Kidney (tissue), 14 donors: Measurements from ENCODE around the gene CD48. TPM values are rescaled to one million over a fixed set of nuclear protein-coding genes. Genes with fewer than 3 reads are reported as not detected.

Experiments
- DNase-seq, 5 donors: peaks; one replicate each; pipeline ENCODE4 v3.0.0-alpha.2; 2013 to 2020
- FAIRE-seq: peaks from 2 replicates; lab custom pipeline; 2012; peaks lifted over from hg19 to GRCh38; lab: Jason Lieb, UNC
- H3K27ac ChIP-seq, 2 donors: one replicate each; pipeline ENCODE4 v1.7.0; 2013; ENCODE audit warnings: low read depth in 2 of 2, low read length in 2 of 2, inconsistent platforms in 1 of 2
- H3K27me3 ChIP-seq: one replicate; pipeline ENCODE4 v1.7.1; 2013; ENCODE audit warnings: low read length, inconsistent platforms; ENCODE audit not compliant: control insufficient read depth, insufficient read depth
- H3K36me3 ChIP-seq, 3 donors: one replicate each; pipeline versions ENCODE4 v1.7.0 to v1.7.1; 2013; ENCODE audit warnings: low read length in 3 of 3, control low read depth in 1 of 3, inconsistent platforms in 1 of 3; ENCODE audit not compliant: insufficient read depth in 3 of 3, control insufficient read depth in 2 of 3
- H3K4me1 ChIP-seq, 3 donors: one replicate each; pipeline versions ENCODE4 v1.7.0 to v1.7.1; 2013; ENCODE audit warnings: low read length in 3 of 3, inconsistent platforms in 1 of 3, low read depth in 1 of 3; ENCODE audit not compliant: control insufficient read depth in 2 of 3, insufficient read depth in 2 of 3
- H3K4me3 ChIP-seq, 3 donors: one replicate each; pipeline versions ENCODE4 v1.7.0 to v1.8.1; 2013; ENCODE audit warnings: low read length in 3 of 3, control low read depth in 1 of 3, inconsistent platforms in 1 of 3
- H3K9ac ChIP-seq, 3 donors: one replicate each; pipeline versions ENCODE4 v1.7.0 to v1.7.1; 2013; ENCODE audit warnings: low read length in 3 of 3, control low read depth in 1 of 3, inconsistent platforms in 1 of 3
- H3K9me3 ChIP-seq, 3 donors: one replicate each; pipeline versions ENCODE4 v1.7.0 to v1.7.1; 2013; ENCODE audit warnings: low read length in 3 of 3, control low read depth in 1 of 3, inconsistent platforms in 1 of 3; ENCODE audit not compliant: control insufficient read depth in 2 of 3, insufficient read depth in 1 of 3
- intact Hi-C: fragments of 100-400 bp; cut with DNase I; formaldehyde crosslinking; loops from one replicate; pipeline ENCODE4 v1.11.1; 2022
- polyA plus RNA-seq: library from polyadenylated mRNA; stranded (reverse); fragments of 350-450 nt; fragmentation: Illumina TruSeq; extraction: RNeasy Lipid Tissue Mini Kit (QIAGEN cat#74804); gene quantifications from one replicate; pipeline ENCODE4 v1.2.3, GENCODE V29; 2014; ENCODE audit warnings: low read depth, low replicate concordance; ENCODE audit not compliant: insufficient read depth
- total RNA-seq: library from RNA; stranded (reverse); fragmentation: NEBNext Ultra II Directional; extraction: Animal tissue kit (Norgen Biotek cat#: 25700); gene quantifications from one replicate; pipeline ENCODE4 v1.2.1, GENCODE V29; 2021
- TF ChIP-seq, protein P1 (sequence below): IDR thresholded peaks from 3 replicates; pipeline ENCODE4 v1.5.1; 2012; ENCODE audit warnings: mild to moderate bottlenecking, moderate library complexity, borderline replicate concordance; ENCODE audit not compliant: insufficient read depth; ENCODE audit errors: extremely low read depth
- donor health status: control.
- donor health status: control.
- donor health status: control.
- donor health status: control.
- donor health status: control.
- donor health status: DM: yes; HTN: yes; CAD: no.
- donor health status: Normal renal cell carcinoma (clear cell type).

The CD48 gene
- total and polyA plus RNA-seq, 2 donors from 2014 or later = 3.2 to 20.5 TPM

DNA sequence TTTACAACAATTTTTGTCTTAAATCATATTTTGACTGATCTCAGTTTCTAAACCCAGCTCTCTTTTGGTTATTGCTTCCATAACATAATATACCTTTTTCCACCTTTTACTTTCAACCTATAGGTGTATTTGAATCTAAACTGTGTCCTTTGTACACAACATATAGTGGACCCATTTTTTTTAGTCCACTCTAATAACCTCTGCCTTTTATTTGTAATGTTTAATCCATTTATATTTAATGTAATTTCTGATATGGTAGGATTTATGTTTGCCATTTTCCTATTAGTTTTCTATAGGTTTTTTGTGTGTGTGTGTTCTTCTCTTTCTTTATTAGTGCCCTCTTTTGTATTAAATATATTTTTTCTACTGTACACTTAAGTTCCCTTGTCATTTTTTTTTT lies 42.3 kb downstream of the CD48 start:
- no peak overlapping the region for H3K27ac ChIP-seq
- H3K9ac ChIP-seq = no peak overlapping the region
- TF ChIP-seq, protein P1, sequence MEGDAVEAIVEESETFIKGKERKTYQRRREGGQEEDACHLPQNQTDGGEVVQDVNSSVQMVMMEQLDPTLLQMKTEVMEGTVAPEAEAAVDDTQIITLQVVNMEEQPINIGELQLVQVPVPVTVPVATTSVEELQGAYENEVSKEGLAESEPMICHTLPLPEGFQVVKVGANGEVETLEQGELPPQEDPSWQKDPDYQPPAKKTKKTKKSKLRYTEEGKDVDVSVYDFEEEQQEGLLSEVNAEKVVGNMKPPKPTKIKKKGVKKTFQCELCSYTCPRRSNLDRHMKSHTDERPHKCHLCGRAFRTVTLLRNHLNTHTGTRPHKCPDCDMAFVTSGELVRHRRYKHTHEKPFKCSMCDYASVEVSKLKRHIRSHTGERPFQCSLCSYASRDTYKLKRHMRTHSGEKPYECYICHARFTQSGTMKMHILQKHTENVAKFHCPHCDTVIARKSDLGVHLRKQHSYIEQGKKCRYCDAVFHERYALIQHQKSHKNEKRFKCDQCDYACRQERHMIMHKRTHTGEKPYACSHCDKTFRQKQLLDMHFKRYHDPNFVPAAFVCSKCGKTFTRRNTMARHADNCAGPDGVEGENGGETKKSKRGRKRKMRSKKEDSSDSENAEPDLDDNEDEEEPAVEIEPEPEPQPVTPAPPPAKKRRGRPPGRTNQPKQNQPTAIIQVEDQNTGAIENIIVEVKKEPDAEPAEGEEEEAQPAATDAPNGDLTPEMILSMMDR = no peak
- H3K9me3 ChIP-seq = no peaks in the 10 kb centered on the region
- intact Hi-C loops = no loop called here
- no peaks in the 10 kb centered on the region for H3K27me3 ChIP-seq
- FAIRE-seq (no peak), DNase-seq (no peak)
- no peaks in the 10 kb centered on the region for H3K36me3 ChIP-seq
- H3K4me1 ChIP-seq = peaks cover 0 to 3% (median 0%) of the 10 kb centered on the region in 3 donors
- H3K4me3 ChIP-seq = no peak overlapping the region

GRCh38 chr1:160667896-160668295 lies 43.7 kb downstream of the CD48 start:
- TF ChIP-seq, protein P1 = no peak
- intact Hi-C loops = no loop called here
- H3K36me3 ChIP-seq = no peaks in the 10 kb centered on the region
- H3K27me3 ChIP-seq = no peaks in the 10 kb centered on the region
- H3K9ac ChIP-seq = no peak overlapping the region
- H3K27ac ChIP-seq = no peak overlapping the region
- no peaks in the 10 kb centered on the region for H3K9me3 ChIP-seq
- H3K4me3 ChIP-seq = no peak overlapping the region
- H3K4me1 ChIP-seq = peaks cover 0 to 3% (median 0%) of the 10 kb centered on the region in 3 donors
- DNase-seq = no peak
- FAIRE-seq = peak; percentile 54

DNA sequence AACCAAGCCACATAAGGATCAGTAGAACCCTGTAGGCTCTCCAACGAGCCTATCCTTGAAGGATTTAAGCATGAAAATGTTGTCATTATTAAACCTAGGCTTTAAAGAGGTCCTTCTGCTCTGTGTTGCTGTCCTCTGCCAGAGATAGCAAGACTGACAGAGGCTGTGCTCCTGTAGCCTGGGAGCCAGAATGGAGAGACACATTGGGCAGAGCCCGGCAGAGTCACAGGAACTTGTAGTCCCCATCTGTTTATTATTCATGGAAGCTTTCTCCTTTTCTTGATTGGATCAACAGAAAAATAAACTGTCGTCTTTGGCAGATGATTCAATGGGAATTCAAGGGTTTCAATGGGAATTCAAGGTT lies 45.6 kb downstream of the CD48 start:
- no peaks in the 10 kb centered on the region for H3K27me3 ChIP-seq
- H3K27ac ChIP-seq = peak overlapping the region; percentile 13 to 19
- H3K9me3 ChIP-seq = no peaks in the 10 kb centered on the region
- intact Hi-C loops = no loop called here
- H3K36me3 ChIP-seq = no peaks in the 10 kb centered on the region
- TF ChIP-seq, protein P1 = no peak
- peaks cover 0 to 3% (median 0%) of the 10 kb centered on the region in 3 donors for H3K4me1 ChIP-seq
- H3K9ac ChIP-seq = no peak overlapping the region
- no peak for DNase-seq
- no peak overlapping the region for H3K4me3 ChIP-seq
- FAIRE-seq = no peak
